HG02798 (cell line): ENCODE data around the gene DYNC2I2.
"Not testable (repeated sequence)": the region's sequence is repeated elsewhere in the genome, so short reads cannot be mapped to it uniquely, and the experiment has no call there.

ENCODE experiments used
- ATAC-seq: cut with Tn5 transposase; IDR thresholded peaks from one replicate; pipeline ENCODE4 v1.9.1; 2021; ENCODE audit warnings: mild to moderate bottlenecking; ENCODE audit not compliant: unreplicated experiment, poor library complexity

Gene DYNC2I2

DNA sequence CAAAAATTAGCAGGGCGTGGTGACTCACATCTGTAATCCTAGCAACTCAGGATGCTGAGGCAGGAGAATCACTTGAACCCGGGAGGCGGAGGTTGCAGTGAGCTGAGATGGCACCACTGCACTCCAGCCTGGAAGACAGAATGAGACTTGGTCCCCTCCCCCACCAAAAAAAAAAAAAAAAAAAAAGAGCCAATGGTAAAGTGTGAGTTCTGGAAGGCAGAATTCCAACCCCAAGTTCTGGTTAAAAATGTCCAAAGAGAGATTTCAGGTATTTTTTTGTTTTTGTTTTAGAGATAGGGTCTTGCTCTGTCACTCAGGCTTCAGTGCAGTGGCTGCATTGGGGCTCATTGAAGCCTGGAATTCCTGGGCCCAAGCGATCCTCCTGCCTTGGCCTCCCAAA is 30.8 kb upstream of the DYNC2I2 start:
- ATAC-seq: no peak

GRCh38 chr9:128685636-128686489 is 29.2 kb upstream of the DYNC2I2 start:
- no peak for ATAC-seq

DNA sequence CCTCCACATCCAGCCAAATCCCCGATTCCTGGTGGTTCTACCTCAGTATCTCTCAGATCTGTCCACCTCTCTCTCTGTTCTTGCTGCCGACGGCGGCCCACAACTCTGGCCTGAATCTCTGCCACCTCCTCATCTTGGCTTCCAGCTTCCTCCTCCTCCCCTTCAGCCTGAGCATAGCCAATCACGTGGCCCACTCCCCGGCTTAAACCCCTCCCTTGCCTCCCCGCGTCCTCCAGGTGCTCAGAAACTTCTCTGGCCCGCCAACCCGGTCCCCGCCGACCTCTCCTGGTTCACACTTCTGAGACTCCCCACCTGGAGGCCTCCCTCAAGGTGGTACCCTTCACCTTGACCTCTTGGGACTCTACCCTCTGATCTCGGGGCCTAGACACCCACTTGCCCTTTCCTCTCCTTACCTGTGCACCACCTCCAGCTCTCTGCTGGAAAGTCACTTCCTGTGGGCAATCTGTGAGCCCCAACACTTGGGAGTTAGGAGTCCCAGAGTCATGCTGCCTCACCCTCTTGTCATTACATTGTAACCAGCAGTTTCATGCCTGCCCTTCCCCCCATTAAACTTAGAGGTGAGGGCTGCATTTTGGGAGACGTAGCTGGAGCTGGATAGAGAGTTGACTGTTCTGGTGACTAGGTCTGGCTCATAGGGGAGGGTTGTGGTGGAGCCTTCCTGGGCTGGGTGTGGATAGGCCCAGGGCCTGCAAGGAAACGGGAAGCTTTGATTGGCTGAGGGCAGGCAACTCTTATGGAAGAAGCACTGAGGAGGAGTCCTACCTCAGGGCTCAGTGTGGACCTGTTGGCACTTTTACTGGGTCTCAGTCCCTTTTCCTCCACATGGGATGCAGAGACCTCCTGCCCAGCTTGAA is 27.9 kb upstream of the DYNC2I2 start:
- ATAC-seq: peak; percentile 31

- ATAC-seq: no peak
Measured at GRCh38 chr9:128684065-128684324, 27.3 kb upstream of the DYNC2I2 start.

DNA sequence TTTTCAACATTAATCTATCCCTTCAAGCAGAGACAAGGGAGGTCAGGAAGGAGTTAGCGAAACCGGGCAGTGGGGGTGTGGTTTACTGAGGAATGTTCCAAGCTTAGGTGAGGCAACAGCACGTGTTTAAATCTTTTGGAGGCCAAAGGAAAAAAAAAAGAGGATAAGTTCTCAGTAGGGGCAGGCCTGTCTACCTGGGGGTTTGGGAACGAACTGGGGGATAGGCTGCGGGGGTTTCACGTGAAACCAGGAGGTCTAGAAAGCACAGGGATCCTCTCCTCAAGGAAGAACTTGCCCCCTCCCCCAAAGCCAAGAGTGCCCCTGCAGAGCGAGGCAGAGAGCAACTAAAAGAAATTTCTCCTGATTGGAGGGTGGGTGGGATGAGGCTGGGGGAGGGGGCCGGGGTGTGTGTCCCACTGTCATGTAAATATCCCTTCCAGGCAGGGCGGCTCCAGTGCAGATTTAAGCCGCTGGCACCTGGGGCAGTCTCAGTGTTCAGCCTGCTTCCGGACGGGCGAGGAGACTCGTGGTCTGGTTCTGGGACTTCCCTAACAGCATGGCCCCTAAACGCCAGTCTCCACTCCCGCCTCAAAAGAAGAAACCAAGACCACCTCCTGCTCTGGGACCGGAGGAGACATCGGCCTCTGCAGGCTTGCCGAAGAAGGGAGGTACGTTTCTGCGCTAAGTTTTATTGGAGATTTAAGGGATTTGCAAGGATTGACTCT is 26.9 kb upstream of the DYNC2I2 start:
- no peak for ATAC-seq

DNA sequence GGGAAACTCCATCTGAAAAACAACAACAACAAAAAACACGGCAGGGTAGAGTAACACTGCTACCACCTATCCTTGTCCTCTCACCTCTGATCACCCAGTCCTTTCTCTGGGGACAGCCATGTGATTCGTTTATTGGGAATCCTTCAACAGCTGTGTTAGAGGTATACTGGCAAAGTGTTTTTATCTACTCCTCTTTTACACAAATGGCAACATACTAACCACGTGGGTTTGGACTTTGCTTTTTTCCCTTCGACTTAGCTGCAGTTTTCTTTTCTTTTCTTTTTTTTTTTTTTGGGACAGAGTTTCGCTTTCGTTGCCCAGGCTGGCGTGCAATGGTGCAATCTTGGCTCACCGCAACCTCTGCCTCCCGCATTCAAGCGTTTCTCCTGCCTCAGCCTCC is 21.1 kb upstream of the DYNC2I2 start:
- ATAC-seq: no peak

DNA sequence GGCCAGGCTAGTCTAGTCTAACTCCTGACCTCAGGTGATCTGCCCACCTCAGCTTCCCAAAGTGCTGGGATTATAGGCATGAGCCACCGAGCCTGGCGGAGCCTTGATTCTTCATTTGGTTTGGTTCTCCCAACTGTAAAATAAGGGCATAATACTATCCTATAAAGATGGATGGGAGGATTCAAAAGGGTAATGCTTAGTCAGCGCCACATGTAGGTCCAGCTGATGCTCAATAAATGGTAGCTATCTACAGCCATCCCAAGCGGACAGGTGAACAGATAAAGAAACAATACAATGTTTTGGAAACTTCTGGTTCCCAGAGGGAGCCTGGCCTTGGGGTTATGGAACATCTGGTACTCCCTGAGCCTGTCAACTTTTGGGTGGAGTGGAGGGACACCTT is 18.7 kb upstream of the DYNC2I2 start:
- ATAC-seq: no peak

DNA sequence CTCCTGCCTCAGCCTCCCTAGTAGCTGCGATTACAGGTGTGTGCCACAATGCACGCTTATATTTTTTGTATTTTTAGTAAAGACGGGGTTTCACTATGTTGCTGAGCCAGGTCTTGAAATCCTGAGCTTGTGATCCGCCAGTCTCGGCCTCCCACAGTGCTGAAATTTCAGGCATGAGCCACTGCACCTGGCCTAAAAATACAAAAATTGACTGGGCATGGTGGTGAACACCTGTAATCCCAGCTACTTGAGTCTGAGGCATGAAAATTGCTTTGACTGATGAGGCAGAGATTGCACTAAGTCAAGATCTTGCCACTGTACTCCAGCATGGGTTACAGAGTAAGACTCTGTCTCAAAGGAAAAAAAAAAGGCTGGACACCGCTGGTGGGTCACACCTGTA is 13.1 kb upstream of the DYNC2I2 start:
- no peak for ATAC-seq

- ATAC-seq: not testable (repeated sequence)
Measured at GRCh38 chr9:128666481-128666941, 9.9 kb upstream of the DYNC2I2 start.

DNA sequence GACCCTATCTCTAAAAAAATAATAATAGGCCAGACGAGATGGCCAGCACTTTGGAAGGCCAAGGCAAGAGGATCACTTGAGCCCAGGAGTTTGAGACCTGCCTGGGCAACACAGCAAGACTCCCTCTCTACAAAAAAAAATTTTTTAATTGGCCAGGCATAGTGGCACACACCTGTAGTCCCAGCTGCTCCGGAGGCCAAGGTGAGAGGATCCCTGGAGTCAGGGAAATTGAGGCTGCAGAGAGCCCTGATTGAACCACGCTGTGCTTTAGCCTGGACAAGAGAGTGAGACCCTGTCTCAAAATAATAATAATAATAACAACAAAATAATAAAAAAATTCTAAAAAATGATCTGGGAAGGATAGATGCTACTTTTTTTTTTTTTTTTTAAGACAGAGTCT is 1.1 kb upstream of the DYNC2I2 start:
- ATAC-seq: no peak

- ATAC-seq: no peak
Measured at GRCh38 chr9:128657344-128657704, 677 bp upstream of the DYNC2I2 start.

GRCh38 chr9:128654481-128654880 is 2.2 kb downstream of the DYNC2I2 start:
- no peak for ATAC-seq

GRCh38 chr9:128653908-128654307 is 2.7 kb downstream of the DYNC2I2 start:
- no peak for ATAC-seq

DNA sequence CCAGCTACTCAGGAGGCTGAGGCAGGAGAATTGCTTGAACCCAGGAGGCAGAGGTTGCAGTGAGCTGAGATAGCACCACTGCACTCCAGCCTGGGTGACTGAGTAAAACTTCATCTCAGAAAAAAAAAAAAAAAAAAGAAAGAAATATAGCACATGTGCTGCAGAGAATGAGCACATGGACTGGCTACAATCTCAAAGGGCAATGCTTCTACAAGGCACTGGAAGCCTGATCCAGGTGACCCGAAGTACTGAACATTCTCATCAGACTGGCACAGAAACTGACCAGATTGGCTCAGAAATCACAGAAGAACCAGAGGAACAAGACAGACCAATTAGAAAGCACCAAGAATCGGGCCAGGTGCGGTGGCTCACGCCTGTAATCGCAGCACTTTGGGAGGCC is 4.8 kb downstream of the DYNC2I2 start:
- ATAC-seq: no peak

- ATAC-seq: not testable (repeated sequence)
Measured at GRCh38 chr9:128648206-128648605, 8.4 kb downstream of the DYNC2I2 start.

DNA sequence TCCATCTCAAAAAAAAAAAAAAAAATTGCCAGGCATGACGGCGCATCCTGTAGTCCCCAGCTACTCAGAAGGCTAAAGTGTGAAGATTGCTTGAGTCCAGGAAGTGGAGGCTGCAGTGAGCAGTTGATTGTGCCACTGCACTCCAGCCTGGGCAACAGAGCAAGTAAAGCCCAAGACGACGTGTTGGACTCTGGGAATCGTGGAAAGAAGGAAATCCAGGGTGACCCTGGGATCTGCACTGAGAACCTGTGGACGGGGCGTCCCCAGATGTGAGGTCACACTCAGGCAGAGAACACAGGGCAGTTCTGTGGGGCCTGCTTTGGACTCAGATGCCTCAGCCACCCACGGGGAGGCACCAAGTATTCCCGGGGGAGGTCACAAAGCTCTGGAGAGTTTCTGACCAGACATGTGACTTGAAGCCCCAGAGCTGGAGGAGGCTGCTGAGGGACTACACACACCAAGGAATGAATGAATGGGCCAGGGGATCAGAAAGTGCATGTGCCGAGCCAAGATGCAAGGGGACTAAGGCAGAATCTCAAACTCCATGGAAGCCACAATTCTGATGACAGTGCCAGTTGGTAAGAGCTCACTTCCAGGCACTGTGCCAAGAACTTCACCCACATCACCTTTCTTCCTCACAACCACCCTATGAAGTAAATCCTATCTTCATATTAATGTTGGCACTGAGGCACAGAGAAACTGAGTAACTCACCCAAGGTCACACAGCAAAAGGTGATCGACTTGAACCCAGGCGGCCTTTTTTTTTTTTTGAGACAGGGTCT is 12.9 kb downstream of the DYNC2I2 start:
- peak; percentile 63 for ATAC-seq

- ATAC-seq: no peak
Measured at GRCh38 chr9:128642675-128643245, 13.9 kb downstream of the DYNC2I2 start.

GRCh38 chr9:128640603-128641002 is 16.0 kb downstream of the DYNC2I2 start:
- ATAC-seq: no peak

DNA sequence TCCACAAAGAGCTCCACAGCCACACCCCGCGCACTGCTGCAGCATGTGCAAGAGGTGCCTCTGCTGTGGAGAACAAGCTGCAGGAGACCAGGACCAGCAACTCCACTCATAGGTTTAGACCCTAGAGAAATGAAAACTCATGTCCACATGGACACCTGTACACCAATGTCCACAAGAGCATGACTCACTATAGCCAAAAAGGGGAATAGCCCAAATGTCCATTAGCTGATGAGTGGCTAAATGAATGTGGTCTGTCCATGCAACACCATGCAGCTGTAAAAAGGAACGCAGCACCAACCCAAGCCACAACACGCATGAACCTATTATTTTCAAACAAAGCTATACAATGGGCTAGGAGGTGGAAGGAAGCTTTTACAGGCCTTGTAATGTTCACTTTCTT is 18.1 kb downstream of the DYNC2I2 start:
- ATAC-seq: no peak

- ATAC-seq: no peak
Measured at GRCh38 chr9:128637656-128638055, 19.0 kb downstream of the DYNC2I2 start.
